ENCODE results near the gene SRI. TPM values are rescaled to one million over a fixed set of nuclear protein-coding genes. Genes with fewer than 3 reads are reported as not detected.
"Not testable (repeated sequence)": the region's sequence is repeated elsewhere in the genome, so short reads cannot be mapped to it uniquely, and the experiment has no call there.

SRI gene
- total RNA-seq, 1 donor from 2014 or later: 16.7 TPM

GRCh38 chr7:88176190-88176589 is 43.6 kb downstream of the SRI start:
- H3K36me3 ChIP-seq: no peaks in the 10 kb centered on the region
- H3K27ac ChIP-seq: no peak overlapping the region
- no peak for DNase-seq (ENCODE audit: low spot score in 2 of 2)
- H3K27me3 ChIP-seq: no peaks in the 10 kb centered on the region
- no peaks in the 10 kb centered on the region for H3K4me1 ChIP-seq
- TF ChIP-seq, protein P1, sequence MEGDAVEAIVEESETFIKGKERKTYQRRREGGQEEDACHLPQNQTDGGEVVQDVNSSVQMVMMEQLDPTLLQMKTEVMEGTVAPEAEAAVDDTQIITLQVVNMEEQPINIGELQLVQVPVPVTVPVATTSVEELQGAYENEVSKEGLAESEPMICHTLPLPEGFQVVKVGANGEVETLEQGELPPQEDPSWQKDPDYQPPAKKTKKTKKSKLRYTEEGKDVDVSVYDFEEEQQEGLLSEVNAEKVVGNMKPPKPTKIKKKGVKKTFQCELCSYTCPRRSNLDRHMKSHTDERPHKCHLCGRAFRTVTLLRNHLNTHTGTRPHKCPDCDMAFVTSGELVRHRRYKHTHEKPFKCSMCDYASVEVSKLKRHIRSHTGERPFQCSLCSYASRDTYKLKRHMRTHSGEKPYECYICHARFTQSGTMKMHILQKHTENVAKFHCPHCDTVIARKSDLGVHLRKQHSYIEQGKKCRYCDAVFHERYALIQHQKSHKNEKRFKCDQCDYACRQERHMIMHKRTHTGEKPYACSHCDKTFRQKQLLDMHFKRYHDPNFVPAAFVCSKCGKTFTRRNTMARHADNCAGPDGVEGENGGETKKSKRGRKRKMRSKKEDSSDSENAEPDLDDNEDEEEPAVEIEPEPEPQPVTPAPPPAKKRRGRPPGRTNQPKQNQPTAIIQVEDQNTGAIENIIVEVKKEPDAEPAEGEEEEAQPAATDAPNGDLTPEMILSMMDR (IDR thresholded peaks at IDR 0.05): no peak
- H3K4me3 ChIP-seq: no peak overlapping the region
- H3K9me3 ChIP-seq: no peaks in the 10 kb centered on the region
- intact Hi-C loops (cut with DNase I): no loop called here

- H3K27ac ChIP-seq: no peak overlapping the region
- TF ChIP-seq, protein P1 (IDR thresholded peaks at IDR 0.05): no peak
- no peak for DNase-seq (ENCODE audit: low spot score in 2 of 2)
- H3K27me3 ChIP-seq: no peaks in the 10 kb centered on the region
- no peak overlapping the region for H3K4me3 ChIP-seq
- H3K9me3 ChIP-seq: no peaks in the 10 kb centered on the region
- no peaks in the 10 kb centered on the region for H3K4me1 ChIP-seq
- intact Hi-C loops (cut with DNase I): no loop called here
- H3K36me3 ChIP-seq: no peaks in the 10 kb centered on the region
These were observed 47.0 kb downstream of the SRI start for GRCh38 chr7:88172842-88173241.

GRCh38 chr7:88169717-88170320 is 50.0 kb downstream of the SRI start:
- no peak overlapping the region for H3K4me3 ChIP-seq
- H3K4me1 ChIP-seq: no peaks in the 10 kb centered on the region
- H3K27ac ChIP-seq: no peak overlapping the region
- DNase-seq (ENCODE audit: low spot score in 2 of 2): no peak
- intact Hi-C loops (cut with DNase I): no loop called here
- TF ChIP-seq, protein P1 (IDR thresholded peaks at IDR 0.05): peak in 2 of 3 experiments; percentile 23 to 53
- no peaks in the 10 kb centered on the region for H3K36me3 ChIP-seq
- no peaks in the 10 kb centered on the region for H3K27me3 ChIP-seq
- no peaks in the 10 kb centered on the region for H3K9me3 ChIP-seq

GRCh38 chr7:88167721-88168120 is 52.1 kb downstream of the SRI start:
- Histone ChIP-seq H3K4me3 (no peak overlapping the region), H3K36me3 (no peaks in the 10 kb centered on the region), H3K9me3 (no peaks in the 10 kb centered on the region), H3K4me1 (no peaks in the 10 kb centered on the region), H3K27ac (no peak overlapping the region), H3K27me3 (no peaks in the 10 kb centered on the region)
- no peak for DNase-seq (ENCODE audit: low spot score in 2 of 2)
- TF ChIP-seq, protein P1 (IDR thresholded peaks at IDR 0.05): no peak
- intact Hi-C loops (cut with DNase I): no loop called here

GRCh38 chr7:88167223-88167622 is 52.6 kb downstream of the SRI start:
- no peaks in the 10 kb centered on the region for H3K4me1 ChIP-seq
- H3K27me3 ChIP-seq: no peaks in the 10 kb centered on the region
- no peaks in the 10 kb centered on the region for H3K36me3 ChIP-seq
- H3K4me3 ChIP-seq: no peak overlapping the region
- no peak for DNase-seq (ENCODE audit: low spot score in 2 of 2)
- H3K27ac ChIP-seq: no peak overlapping the region
- H3K9me3 ChIP-seq: no peaks in the 10 kb centered on the region
- TF ChIP-seq, protein P1 (IDR thresholded peaks at IDR 0.05): no peak
- intact Hi-C loops (cut with DNase I): no loop called here

- no peak overlapping the region for H3K27ac ChIP-seq
- no peaks in the 10 kb centered on the region for H3K9me3 ChIP-seq
- H3K4me1 ChIP-seq: no peaks in the 10 kb centered on the region
- intact Hi-C loops (cut with DNase I): no loop called here
- no peak for DNase-seq (ENCODE audit: low spot score in 2 of 2)
- TF ChIP-seq, protein P1 (IDR thresholded peaks at IDR 0.05): no peak
- H3K36me3 ChIP-seq: no peaks in the 10 kb centered on the region
- H3K4me3 ChIP-seq: no peak overlapping the region
- no peaks in the 10 kb centered on the region for H3K27me3 ChIP-seq
These were observed 54.1 kb downstream of the SRI start for GRCh38 chr7:88165697-88166096.

DNA sequence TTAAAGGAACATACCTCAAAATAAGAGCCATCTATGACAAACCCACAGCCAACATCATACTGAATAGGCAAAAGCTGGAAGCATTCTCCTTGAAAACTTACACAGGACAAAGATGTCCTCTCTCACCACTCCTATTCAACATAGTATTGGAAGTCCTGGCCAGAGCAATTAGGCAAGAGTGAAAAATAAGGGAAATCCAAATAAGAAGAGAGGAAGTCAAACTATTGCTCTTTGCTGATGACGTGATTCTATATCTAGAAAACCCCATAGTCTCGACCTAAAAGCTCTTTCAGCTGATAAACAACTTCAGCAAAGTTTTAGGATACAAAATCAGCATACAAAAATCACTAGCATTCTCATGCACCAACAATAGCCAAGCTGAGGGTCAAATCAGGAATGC is 60.1 kb downstream of the SRI start:
- DNase-seq (ENCODE audit: low spot score in 2 of 2); H3K36me3 ChIP-seq; H3K4me1 ChIP-seq; H3K9me3 ChIP-seq; intact Hi-C loops (cut with DNase I); H3K27ac ChIP-seq; H3K27me3 ChIP-seq; H3K4me3 ChIP-seq: not testable (repeated sequence)

All from ascending aorta (tissue), 2 donors.